CD14-positive monocyte (primary cell): ENCODE measurements around the gene ERC1. TPM values are rescaled to one million over a fixed set of nuclear protein-coding genes. Genes with fewer than 3 reads are reported as not detected.
A peak's percentile ranks its signal among the peaks of the same experiment; 100 is the strongest.

Source experiments
- DNase-seq, 3 donors: peaks; one replicate each; pipeline ENCODE4 v3.0.0-alpha.2; 2011 to 2022
- H2AFZ ChIP-seq: 2 replicates; pipeline ENCODE4 v1.6.0; 2012; ENCODE audit warnings: mild to moderate bottlenecking, low read depth, low read length, inconsistent platforms; ENCODE audit not compliant: insufficient read depth, poor library complexity, severe bottlenecking
- H3K27ac ChIP-seq, 2 donors: 1 replicate in 1 of 2; 2 replicates in 1 of 2; pipeline ENCODE4 v1.5.1; 2012 to 2013; ENCODE audit warnings: low read length in 2 of 2, control low read depth in 1 of 2, inconsistent platforms in 1 of 2, low read depth in 1 of 2, mild to moderate bottlenecking in 1 of 2
- H3K27me3 ChIP-seq, 2 donors: one replicate each; pipeline versions ENCODE4 v1.6.0 to v1.6.1; 2011 to 2013; ENCODE audit warnings: low read length in 2 of 2; ENCODE audit not compliant: control insufficient read depth in 2 of 2, insufficient read depth in 2 of 2
- H3K36me3 ChIP-seq, 2 donors: replicated peaks in 1 of 2; 1 replicate in 1 of 2; 2 replicates in 1 of 2; pipeline versions ENCODE4 v1.5.1 to v1.6.1; 2012 to 2013; ENCODE audit warnings: low read length in 2 of 2, control low read depth in 1 of 2, inconsistent platforms in 1 of 2, mild to moderate bottlenecking in 1 of 2; ENCODE audit not compliant: insufficient read depth in 2 of 2, control insufficient read depth in 1 of 2
- H3K4me1 ChIP-seq, 2 donors: 1 replicate in 1 of 2; 2 replicates in 1 of 2; pipeline versions ENCODE4 v1.5.1 to v1.6.1; 2012 to 2013; ENCODE audit warnings: low read length in 2 of 2, control low read depth in 1 of 2, inconsistent platforms in 1 of 2, mild to moderate bottlenecking in 1 of 2, moderate library complexity in 1 of 2; ENCODE audit not compliant: insufficient read depth in 2 of 2, control insufficient read depth in 1 of 2
- H3K4me2 ChIP-seq: replicated peaks from 2 replicates; pipeline ENCODE3; 2012; ENCODE audit warnings: low read length, moderate library complexity, mild to moderate bottlenecking; ENCODE audit not compliant: poor library complexity, severe bottlenecking; ENCODE audit errors: extremely low read depth
- H3K4me3 ChIP-seq, 3 experiments: fragments of 200-600 bp in 1 of 3; sonication (generic) in 1 of 3; replicated peaks in 1 of 3; 1 replicate in 2 of 3; 2 replicates in 1 of 3; pipeline ENCODE4 v1.5.1; 2011 to 2013; ENCODE audit warnings: low read length in 3 of 3, mild to moderate bottlenecking in 3 of 3, control low read depth in 2 of 3, low read depth in 2 of 3, inconsistent platforms in 1 of 3, moderate library complexity in 1 of 3
- H3K79me2 ChIP-seq: 2 replicates; pipeline ENCODE4 v1.6.0; 2012; ENCODE audit warnings: mild to moderate bottlenecking, control low read depth, inconsistent platforms, low read length, moderate library complexity; ENCODE audit not compliant: insufficient read depth
- H3K9ac ChIP-seq: 2 replicates; pipeline ENCODE4 v1.6.0; 2017; ENCODE audit warnings: low read length, mild to moderate bottlenecking; ENCODE audit not compliant: insufficient read depth, poor library complexity, severe bottlenecking
- H3K9me3 ChIP-seq, 2 donors: replicated peaks in 1 of 2; 1 replicate in 1 of 2; 2 replicates in 1 of 2; pipeline versions ENCODE4 v1.5.1 to v1.6.1; 2012 to 2013; ENCODE audit warnings: low read length in 2 of 2, control low read depth in 1 of 2; ENCODE audit not compliant: control insufficient read depth in 1 of 2, insufficient read depth in 1 of 2
- H4K20me1 ChIP-seq: 2 replicates; pipeline ENCODE4 v1.6.0; 2012; ENCODE audit warnings: mild to moderate bottlenecking, low read length, control low read depth, moderate library complexity; ENCODE audit not compliant: insufficient read depth
- H3K27ac Mint-ChIP-seq, 7 donors: one replicate each; pipeline ENCODE4 v1.8.0; 2020; ENCODE audit warnings: mild to moderate bottlenecking in 7 of 7, mixed read lengths in 7 of 7, moderate library complexity in 6 of 7, inconsistent platforms in 2 of 7
- H3K27me3 Mint-ChIP-seq, 3 donors: one replicate each; pipeline ENCODE4 v1.8.0; 2021 to 2022; ENCODE audit warnings: low read depth in 3 of 3, mild to moderate bottlenecking in 3 of 3, mixed read lengths in 3 of 3, moderate library complexity in 3 of 3, inconsistent platforms in 1 of 3
- H3K36me3 Mint-ChIP-seq, 2 donors: one replicate each; pipeline ENCODE4 v1.8.0; 2020; ENCODE audit warnings: mixed read lengths in 2 of 2, inconsistent platforms in 1 of 2, mild to moderate bottlenecking in 1 of 2
- H3K4me1 Mint-ChIP-seq: one replicate; pipeline ENCODE4 v1.8.0; 2020; ENCODE audit warnings: mild to moderate bottlenecking, mixed read lengths
- H3K4me3 Mint-ChIP-seq, 2 donors: one replicate each; pipeline ENCODE4 v1.8.0; 2020; ENCODE audit warnings: mild to moderate bottlenecking in 2 of 2, mixed read lengths in 2 of 2, moderate library complexity in 1 of 2
- H3K9me3 Mint-ChIP-seq, 7 donors: one replicate each; pipeline ENCODE4 v1.8.0; 2020 to 2022; ENCODE audit warnings: mixed read lengths in 7 of 7, mild to moderate bottlenecking in 6 of 7, moderate library complexity in 6 of 7, inconsistent platforms in 2 of 7
- CTCF ChIP-seq: fragments of 200-600 bp; IDR thresholded peaks from one replicate; pipeline ENCODE4 v1.8.0; 2022; ENCODE audit warnings: antibody characterized with exemption, mild to moderate bottlenecking
- WGBS: methylation state at CpG from one replicate; pipeline ENCODE4 v1.1.5; 2013; ENCODE audit warnings: missing lambda C conversion rate; ENCODE audit not compliant: insufficient coverage; 5-methylcytosine and 5-hydroxymethylcytosine counted together
- intact Hi-C, 2 donors: fragments of 100-400 bp; cut with micrococcal nuclease; formaldehyde crosslinking; loops; one replicate each; pipeline versions ENCODE4 v1.15.0 to v1.15.1; 2023
- polyA plus RNA-seq, 3 donors: library from polyadenylated mRNA; depleted of rRNA in 1 of 3; unstranded in 2 of 3; stranded (reverse) in 1 of 3; fragments of 300-500 nt in 2 of 3; fragments of >200 nt in 1 of 3; fragmentation: Illumina TruSeq in 2 of 3; gene quantifications; 1 replicate in 2 of 3; 2 replicates in 1 of 3; pipeline ENCODE4 v1.2.3, GENCODE V29; 2012 to 2021

Gene ERC1
- polyA plus RNA-seq, 3 donors: 4.0 to 14.3 (median 5.1) TPM

- Histone ChIP-seq H3K36me3 (no peaks in the 10 kb centered on the region), H2AFZ (no peak overlapping the region), H4K20me1 (no peaks in the 10 kb centered on the region), H3K9me3 (peaks cover 10 to 15% of the 10 kb centered on the region in 2 donors), H3K27me3 (no peaks in the 10 kb centered on the region), H3K4me1 (no peaks in the 10 kb centered on the region), H3K79me2 (no peaks in the 10 kb centered on the region), H3K4me2 (no peak overlapping the region), H3K4me3 (no peak overlapping the region), H3K27ac (no peak overlapping the region), H3K9ac (no peak overlapping the region)
- Mint-ChIP-seq H3K9me3 (peaks cover 11 to 21% (median 16%) of the 10 kb centered on the region in 7 donors), H3K27ac (peak overlapping the region in 4 of 7 donors; percentile 30 to 66 (median 34)), H3K36me3 (peaks cover 13 to 20% of the 10 kb centered on the region in 2 donors), H3K4me1 (peaks cover 13% of the 10 kb centered on the region), H3K4me3 (no peak overlapping the region), H3K27me3 (no peaks in the 10 kb centered on the region)
- TF ChIP-seq CTCF: no peak
- WGBS: 100% methylated on average over 1 of the region's 4 CpGs
- intact Hi-C loops: no loop called here
- no peak for DNase-seq
These were observed 433.8 kb downstream of the ERC1 start for GRCh38 chr12:1424674-1425395.

GRCh38 chr12:1425396-1425729 is 434.3 kb downstream of the ERC1 start:
- Histone ChIP-seq H3K27me3 (no peaks in the 10 kb centered on the region), H2AFZ (no peak overlapping the region), H3K36me3 (no peaks in the 10 kb centered on the region), H3K79me2 (no peaks in the 10 kb centered on the region), H3K27ac (no peak overlapping the region), H3K9me3 (peaks cover 10 to 12% of the 10 kb centered on the region in 2 donors), H3K4me2 (no peak overlapping the region), H3K9ac (no peak overlapping the region), H3K4me1 (no peaks in the 10 kb centered on the region), H4K20me1 (no peaks in the 10 kb centered on the region), H3K4me3 (no peak overlapping the region)
- no peak for TF ChIP-seq CTCF
- WGBS: 100% methylated on average over 3 of the region's 3 CpGs
- Mint-ChIP-seq H3K27ac (peak overlapping the region in 2 of 7 donors; percentile 30 to 66), H3K4me3 (no peak overlapping the region), H3K9me3 (peaks cover 11 to 21% (median 16%) of the 10 kb centered on the region in 7 donors), H3K27me3 (no peaks in the 10 kb centered on the region), H3K4me1 (peaks cover 19% of the 10 kb centered on the region), H3K36me3 (peaks cover 13 to 20% of the 10 kb centered on the region in 2 donors)
- intact Hi-C loops: no loop called here
- no peak for DNase-seq
